Measurements from ENCODE around the gene PPM1A.

Gene PPM1A

GRCh38 chr14:60303745-60304144, 54.7 kb downstream of the PPM1A start:
- H3K9me3 ChIP-seq (ENCODE audit: severe bottlenecking): no peaks in the 10 kb centered on the region
- no peaks in the 10 kb centered on the region for H3K27me3 ChIP-seq (ENCODE audit: insufficient read depth, low read depth, severe bottlenecking)
- H3K36me3 ChIP-seq: no peaks in the 10 kb centered on the region
- H3K4me3 ChIP-seq (ENCODE audit: low read depth, low read length): no peak overlapping the region
- H3K27ac ChIP-seq: no peak overlapping the region
- no peak for TF ChIP-seq CTCF (IDR thresholded peaks at IDR 0.05; ENCODE audit: low read depth, low read length)
- no peak for DNase-seq

- no peak for TF ChIP-seq CTCF (IDR thresholded peaks at IDR 0.05; ENCODE audit: low read depth, low read length)
- Histone ChIP-seq H3K36me3 (no peaks in the 10 kb centered on the region), H3K9me3 (ENCODE audit: severe bottlenecking) (no peaks in the 10 kb centered on the region), H3K27me3 (ENCODE audit: insufficient read depth, low read depth, severe bottlenecking) (no peaks in the 10 kb centered on the region), H3K27ac (no peak overlapping the region), H3K4me3 (ENCODE audit: low read depth, low read length) (no peak overlapping the region)
- DNase-seq: no peak
Observed at GRCh38 chr14:60304509-60304908, 55.5 kb downstream of the PPM1A start.

DNA sequence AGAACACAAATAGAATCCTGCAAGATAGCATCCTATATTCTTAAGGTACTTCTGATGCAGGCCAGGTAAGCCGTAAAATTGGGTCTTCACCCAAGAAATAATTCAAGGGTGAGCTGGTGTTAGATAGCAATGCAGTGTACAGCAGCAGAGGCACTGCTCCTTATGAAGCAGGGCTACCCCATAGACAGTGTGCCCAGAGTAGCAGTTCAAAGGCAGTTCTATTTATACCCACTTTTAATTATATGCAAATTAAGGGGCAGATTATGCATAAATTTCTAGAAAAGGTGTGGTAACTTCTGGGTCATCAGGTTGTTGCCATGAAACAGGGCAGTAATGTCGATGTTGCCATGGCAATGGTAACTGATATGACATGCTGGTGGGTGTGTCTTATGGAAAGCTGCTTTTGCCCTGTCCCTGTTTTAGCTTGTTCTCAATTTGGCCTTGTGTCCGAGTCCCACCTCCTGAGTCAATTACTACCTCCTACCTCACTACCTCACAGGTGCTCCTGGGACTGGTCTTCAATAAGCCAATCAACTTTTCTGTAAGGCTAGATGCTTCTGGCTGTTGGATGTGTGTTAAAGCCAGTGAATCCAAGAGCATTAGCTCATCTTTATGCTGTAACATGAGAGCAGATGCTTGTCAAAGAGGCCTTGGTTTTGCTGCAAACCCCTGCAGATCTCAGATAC, 61.0 kb downstream of the PPM1A start:
- TF ChIP-seq CTCF (IDR thresholded peaks at IDR 0.05; ENCODE audit: low read depth, low read length): no peak
- Histone ChIP-seq H3K36me3 (no peaks in the 10 kb centered on the region), H3K27me3 (ENCODE audit: insufficient read depth, low read depth, severe bottlenecking) (no peaks in the 10 kb centered on the region), H3K27ac (no peak overlapping the region), H3K9me3 (ENCODE audit: severe bottlenecking) (no peaks in the 10 kb centered on the region), H3K4me3 (ENCODE audit: low read depth, low read length) (no peak overlapping the region)
- no peak for DNase-seq

GRCh38 chr14:60311417-60311816, 62.4 kb downstream of the PPM1A start:
- DNase-seq: no peak
- Histone ChIP-seq H3K9me3 (ENCODE audit: severe bottlenecking) (no peaks in the 10 kb centered on the region), H3K4me3 (ENCODE audit: low read depth, low read length) (no peak overlapping the region), H3K27ac (no peak overlapping the region), H3K27me3 (ENCODE audit: insufficient read depth, low read depth, severe bottlenecking) (no peaks in the 10 kb centered on the region), H3K36me3 (no peaks in the 10 kb centered on the region)
- no peak for TF ChIP-seq CTCF (IDR thresholded peaks at IDR 0.05; ENCODE audit: low read depth, low read length)

DNA sequence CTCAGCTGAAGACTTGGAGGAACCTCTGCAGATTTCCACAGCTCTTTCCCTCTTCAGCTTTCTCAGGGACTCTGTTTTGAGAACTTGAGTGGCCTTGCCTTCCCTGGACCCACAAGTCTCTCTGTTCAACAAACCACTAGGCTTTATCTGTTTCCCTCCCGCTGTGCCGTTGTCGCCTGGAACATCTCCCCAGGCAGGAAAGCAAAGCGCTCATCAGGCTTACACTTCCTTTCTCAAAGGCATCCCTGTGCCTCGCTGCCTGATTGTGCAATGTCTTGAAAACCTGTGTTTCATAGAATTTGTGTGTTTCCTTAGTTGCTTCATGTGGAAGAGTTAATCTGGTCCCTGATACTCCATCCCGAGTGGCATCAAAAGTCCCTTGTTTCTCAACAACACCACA, 64.1 kb downstream of the PPM1A start:
- Histone ChIP-seq H3K9me3 (ENCODE audit: severe bottlenecking) (no peaks in the 10 kb centered on the region), H3K36me3 (no peaks in the 10 kb centered on the region), H3K27ac (no peak overlapping the region), H3K4me3 (ENCODE audit: low read depth, low read length) (no peak overlapping the region), H3K27me3 (ENCODE audit: insufficient read depth, low read depth, severe bottlenecking) (no peaks in the 10 kb centered on the region)
- no peak for TF ChIP-seq CTCF (IDR thresholded peaks at IDR 0.05; ENCODE audit: low read depth, low read length)
- DNase-seq: no peak
